HG02981 (cell line): ENCODE data around the gene ARFGEF3.

Source experiments
- ATAC-seq: cut with Tn5 transposase; IDR thresholded peaks from one replicate; pipeline ENCODE4 v1.9.1; 2021; ENCODE audit warnings: mild to moderate bottlenecking, moderate library complexity; ENCODE audit not compliant: unreplicated experiment

Gene ARFGEF3

DNA sequence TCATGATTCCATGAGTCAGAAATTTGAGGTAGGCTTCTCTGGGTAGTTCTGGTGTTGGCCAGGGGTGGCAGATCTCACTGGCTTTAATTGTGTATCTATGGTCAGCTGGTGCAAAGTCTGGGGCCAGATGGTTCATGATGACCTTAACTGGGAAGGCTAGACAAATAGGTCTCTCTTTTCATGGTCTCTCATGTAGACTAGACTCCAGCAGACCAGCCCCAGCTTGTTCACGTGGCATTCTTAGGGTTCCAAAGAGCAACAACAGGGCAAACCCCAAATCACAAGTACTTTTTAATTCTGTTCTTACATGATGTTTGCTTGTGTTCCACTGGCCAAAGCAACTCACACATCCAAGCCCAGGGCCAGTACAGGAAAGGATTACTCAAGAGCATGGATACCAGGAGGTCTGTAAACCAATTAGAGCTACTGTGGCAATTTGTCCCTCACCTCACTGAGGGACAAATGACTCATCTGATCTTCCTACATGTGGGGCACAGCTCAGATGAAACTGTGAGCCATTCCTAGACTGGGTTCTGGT is 136.1 kb downstream of the ARFGEF3 start:
- ATAC-seq = no peak

DNA sequence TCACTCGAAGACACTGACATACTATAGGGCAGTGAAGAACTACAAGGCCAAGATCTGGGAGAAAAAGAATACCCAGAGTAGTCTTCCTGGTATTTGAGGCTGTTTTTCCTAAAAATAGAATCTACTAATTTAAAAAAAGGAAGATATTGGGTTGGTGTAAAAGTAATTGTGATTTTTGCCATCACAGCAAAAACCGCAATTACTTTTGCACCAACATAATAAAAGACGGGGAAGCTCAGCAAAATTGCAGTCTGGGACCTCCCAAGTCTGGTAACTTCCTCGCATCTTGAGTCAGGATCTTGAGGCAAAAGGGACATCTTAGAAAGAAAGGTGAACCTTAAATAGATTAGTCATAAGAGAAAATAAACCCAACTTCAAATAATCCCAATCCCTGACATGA is 138.7 kb downstream of the ARFGEF3 start:
- no peak for ATAC-seq

DNA sequence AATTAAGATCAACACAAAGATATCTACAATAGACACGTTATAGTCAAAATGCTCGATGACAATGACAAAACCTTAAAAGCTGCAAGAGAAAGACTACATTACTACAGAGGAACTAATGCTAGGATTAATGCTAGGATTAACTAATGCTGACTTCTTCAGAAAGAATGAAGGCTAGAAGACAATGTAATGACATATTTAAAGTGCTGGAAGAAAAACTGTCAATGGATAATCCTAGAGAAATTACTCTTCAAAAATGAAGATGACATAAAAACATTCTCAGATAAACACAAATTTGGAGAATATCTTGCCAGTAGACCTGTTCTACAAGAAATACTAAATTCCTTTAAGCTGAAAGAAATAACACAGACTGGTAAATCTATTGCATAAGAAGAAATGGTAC is 140.8 kb downstream of the ARFGEF3 start:
- no peak for ATAC-seq

DNA sequence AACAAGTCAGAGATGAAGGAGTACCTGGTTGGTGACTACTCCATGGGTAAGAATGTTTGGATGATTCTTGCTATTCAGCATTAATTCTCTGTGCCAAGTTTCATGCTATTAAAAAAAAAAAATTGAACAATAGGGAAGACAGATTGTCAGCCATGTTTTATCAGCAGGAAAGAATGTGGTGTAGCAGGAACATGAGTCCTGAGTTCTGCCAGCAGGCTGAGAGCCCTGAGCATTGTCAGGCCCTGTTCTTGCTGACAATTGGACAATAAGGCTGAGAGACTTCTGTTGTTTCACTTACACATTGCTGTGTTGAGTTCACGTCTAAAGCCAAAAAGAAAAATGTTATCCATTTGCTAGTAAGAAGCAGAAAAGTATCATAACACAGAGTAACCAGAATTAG is 145.6 kb downstream of the ARFGEF3 start:
- no peak for ATAC-seq

DNA sequence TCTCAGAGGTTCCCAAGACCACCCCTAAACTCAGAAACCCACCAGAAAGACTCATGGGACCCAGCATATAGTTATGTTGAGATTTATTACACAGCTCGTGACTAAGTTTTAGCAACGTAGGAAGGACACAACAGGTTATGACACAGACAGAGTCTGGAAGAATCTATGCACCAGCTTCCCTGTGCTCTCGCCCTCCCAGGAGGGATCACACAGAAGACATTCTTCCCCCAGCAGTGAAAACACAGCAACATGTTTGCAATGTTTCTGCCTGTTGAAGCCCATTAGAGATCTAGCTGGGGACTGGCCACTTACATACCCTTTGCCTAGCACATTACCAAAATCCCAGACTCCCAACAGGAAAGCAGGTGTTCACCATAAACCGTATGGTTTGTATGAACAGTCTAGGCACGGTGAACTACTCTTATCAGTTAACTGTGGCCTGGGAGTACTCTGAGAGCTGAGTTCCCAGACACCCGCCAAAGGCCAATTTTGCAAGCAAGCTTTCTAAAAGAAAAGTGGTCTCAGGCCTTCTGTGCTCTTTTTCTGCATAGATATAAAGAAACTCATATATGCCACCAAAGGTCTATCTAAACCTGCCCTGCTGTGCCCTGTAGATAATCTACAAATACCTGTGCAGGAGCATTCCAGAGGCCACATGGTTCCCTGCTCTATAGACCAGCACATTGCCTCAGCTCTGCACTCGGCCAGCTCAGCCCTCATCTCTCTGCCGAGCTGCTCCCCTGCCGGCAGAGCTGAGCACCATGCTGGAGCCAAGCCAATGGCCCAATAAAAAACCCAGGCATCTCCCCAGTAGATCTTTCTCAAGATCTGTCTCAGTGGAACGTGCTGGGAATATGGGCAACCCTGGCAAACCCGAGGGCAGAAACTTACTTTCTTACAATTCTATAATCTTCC is 146.3 kb downstream of the ARFGEF3 start:
- no peak for ATAC-seq

DNA sequence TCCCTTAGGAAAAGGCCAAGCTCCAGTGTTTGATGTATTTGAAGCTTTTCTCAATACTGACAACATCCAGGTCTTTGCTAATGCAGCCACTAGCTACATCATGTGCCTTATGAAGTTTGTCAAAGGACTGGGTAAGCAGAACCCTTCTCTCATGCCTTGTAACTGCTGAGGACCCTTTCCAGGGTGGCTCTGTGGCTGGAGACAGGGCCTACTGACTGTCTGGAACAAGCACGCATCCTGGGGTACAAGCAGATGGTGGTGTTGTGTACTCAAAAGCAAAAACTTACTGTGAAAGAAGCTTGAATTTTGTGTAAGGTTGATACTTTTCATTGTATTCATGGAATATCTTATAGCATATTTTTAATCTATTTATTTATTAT is 147.0 kb downstream of the ARFGEF3 start:
- ATAC-seq = no peak

DNA sequence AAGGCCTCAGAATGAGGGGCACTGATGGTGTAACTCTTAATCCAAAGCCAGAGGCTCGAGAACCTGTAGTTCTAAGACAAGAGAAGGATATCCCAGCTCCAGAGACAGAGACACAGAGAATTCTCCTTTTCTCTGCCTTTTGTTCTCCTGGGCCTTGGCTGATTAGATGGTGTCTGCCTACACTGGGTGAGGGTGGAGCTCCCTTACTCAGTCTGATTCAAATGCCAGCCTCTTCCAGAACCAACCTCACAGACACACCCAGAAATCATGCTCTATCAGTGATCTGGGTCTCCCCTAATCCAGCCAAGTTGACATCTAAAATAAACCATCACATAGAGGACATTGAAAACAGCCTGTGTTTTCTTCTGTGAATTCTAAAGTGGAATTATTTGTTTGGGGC is 148.0 kb downstream of the ARFGEF3 start:
- ATAC-seq = no peak

DNA sequence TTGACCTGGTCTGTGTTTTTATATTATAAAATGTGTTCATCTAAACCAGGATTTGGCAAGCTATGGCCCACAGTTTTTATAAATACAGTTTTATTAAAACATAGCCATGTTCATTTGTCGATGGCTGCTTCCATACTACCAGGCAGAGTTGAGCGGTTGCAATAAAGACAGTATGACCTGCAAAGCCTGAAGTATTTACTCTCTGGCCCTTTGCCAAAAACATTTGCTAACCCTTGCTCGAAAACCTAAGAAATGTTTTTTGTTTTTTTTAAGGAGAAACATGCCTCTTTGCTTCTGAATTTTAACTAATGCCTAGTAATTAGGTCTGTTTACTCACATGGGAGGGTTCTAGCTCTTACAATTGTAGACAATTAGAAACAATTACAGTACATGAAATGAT is 148.6 kb downstream of the ARFGEF3 start:
- no peak for ATAC-seq

DNA sequence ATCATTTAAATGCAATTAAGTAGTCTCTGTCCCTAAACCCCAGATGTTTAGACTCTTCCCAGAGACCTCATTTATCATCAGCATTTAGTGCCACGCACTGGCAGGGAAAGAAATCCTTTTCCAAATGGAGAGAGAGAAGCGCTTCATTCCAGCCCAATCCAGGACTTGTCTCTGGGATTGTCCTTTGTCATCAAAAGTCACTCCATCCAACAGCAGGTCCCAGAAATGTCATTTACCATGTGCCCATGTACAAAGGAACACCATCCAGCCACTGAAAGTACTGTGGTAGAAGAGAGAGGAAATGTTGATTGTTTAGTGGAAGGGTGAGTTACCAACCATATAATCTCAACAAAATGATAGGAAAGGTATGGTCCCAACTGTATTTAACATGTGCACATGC is 149.1 kb downstream of the ARFGEF3 start:
- ATAC-seq = no peak

DNA sequence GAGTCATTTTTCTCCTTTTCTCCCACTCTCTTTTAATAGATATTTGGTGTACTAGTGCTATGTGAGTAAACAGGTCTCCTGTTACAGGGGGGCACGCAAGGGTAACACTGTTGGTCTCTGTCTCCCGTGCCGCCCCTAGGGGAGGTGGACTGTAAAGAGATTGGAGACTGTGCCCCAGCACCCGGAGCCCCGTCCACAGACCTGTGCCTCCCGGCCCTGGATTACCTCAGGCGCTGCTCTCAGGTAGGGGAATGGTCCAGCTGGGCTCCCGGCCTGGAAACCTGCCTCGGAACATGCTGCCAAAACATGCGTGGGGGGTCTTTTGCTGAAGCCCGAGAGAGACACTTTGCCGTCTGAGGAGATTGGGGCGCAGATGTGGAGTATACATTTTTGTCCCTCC is 149.5 kb downstream of the ARFGEF3 start:
- no peak for ATAC-seq

DNA sequence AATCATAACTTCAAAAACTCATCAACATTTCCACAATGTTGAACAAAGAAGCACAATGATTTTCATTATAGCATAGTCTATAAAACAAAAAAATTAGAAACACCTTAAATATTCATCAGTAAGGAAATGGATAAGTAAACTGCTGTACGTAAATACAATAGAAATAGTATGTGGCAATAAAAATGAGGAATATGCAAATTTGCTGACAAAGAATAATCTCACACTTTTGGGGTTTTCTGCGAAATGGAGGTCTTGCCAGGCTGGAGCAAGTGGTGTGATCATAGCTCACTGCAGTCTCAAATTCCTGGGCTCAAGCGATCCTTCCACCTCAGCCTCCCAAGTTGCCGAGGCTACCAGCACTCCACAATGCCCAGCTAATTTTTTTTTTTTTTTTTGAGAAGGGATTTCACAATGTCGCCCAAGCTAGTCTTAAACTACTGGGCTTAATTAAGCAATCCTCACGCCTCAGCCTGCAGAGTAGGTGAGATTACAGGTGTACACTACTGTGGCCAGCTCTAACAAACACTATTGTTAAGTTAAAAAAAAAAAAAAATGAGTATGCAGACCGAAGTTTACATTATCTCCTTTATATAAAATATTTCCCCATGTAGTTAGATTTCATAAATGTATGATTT is 157.1 kb downstream of the ARFGEF3 start:
- ATAC-seq = no peak

DNA sequence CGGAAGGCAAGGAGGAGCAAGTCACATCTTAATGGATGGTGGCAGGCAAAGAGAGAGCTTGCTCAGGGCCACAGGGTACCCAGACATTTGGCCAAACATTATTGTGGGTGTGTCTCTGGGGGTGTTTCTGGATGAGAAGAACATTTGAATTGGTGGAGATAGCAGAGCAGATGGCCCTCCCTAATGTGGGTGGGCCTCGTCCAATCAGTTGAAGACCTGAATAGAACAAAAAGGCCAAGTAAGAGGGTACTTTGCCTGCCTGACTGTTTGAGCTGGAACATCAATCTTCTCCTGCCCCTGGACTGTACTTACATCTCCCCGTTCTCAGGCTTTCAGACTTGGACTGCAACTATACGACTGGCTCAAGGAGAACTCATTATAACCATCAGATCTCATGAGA is 160.2 kb downstream of the ARFGEF3 start:
- ATAC-seq = no peak

DNA sequence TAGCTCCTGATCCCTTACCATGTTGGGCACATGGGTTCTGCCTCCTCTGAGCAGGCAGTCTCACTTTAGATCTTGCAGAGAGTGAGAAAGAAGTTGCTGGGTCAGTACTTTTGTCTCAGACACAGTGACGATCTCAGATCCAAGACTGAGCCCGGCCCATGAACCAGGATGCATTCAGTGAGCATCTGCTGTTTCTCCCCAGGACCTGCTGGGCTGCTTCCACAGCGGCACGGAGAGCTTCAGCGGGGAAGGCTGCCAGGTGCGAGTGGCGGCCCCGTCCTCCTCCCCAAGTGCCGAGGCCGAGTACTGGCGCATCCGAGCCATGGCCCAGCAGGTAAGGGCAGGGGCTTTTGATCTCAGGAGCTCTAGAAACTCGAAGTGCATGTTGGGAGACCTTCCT is 162.1 kb downstream of the ARFGEF3 start:
- no peak for ATAC-seq

DNA sequence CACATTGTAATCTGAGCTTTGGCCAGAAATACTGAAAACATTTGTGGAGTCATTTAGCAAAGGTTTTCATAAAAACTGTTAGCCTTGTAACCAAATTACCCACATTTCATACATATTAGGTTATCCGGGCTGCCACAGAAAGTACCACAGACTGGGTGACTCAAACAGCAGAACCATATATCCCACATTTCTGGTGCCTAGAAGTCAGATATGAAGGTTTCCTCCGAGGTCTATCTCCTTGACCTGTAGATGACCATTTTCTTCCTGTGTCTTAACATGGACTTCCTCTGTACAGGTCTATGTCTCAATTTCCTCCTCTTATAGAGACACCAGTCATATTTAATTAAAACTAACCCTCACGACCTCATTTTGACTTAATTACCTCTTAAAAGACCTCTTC is 166.5 kb downstream of the ARFGEF3 start:
- no peak for ATAC-seq

DNA sequence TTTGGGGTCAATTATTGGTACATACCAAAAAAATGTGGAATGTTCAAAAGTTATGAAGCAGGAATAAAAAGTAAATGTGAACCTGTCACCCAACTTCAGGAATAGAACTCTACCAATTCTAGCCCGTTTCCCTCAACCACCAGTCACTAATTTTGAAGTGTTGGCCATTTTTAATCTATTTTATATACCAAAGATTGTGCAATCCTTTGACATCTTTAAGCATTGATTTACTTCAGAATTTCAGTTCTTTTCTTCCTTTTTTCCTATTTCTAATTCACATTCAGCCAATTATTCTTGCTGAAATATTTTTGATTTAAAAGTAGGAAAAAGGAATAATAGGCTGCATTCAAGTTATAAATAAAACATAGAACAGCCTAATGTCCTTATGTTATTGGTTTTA is 169.0 kb downstream of the ARFGEF3 start:
- no peak for ATAC-seq

DNA sequence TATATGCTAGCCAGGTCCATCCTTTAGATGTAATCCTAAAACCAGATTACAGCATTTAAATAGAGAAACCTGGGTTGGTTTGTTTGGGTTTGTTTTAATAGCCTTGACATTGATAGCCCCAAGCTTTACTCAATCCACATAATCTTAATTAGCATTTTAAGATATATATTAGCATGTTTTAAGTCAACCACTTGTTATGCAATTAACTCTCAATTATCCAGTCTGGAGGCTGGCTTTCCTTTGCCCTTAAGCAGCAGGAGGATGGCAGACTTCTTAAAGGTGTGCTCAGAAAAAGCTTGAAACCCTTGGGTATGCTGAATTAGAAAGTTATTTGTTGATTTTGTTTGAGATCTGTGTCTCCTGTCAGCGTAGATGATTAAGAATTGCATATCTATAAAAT is 169.7 kb downstream of the ARFGEF3 start:
- no peak for ATAC-seq

DNA sequence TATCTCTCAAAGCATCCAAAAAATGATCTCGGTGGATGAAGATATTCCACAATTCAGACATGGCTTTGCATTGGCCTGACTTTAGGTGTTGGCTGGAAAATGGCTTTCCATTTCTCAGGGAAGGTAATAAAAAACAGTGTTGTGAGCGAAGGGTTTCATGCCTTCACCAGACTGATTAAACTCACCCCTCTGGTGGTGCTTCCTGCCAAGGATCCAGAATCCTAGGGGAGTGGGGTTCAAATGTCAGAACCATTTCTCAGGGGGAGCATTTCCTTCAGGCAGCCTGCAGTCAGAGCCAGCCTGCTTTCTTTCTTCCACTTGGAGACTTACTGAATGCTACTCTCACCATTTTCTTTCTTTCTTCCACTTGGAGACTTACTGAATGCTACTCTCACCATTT is 170.2 kb downstream of the ARFGEF3 start:
- ATAC-seq = no peak

DNA sequence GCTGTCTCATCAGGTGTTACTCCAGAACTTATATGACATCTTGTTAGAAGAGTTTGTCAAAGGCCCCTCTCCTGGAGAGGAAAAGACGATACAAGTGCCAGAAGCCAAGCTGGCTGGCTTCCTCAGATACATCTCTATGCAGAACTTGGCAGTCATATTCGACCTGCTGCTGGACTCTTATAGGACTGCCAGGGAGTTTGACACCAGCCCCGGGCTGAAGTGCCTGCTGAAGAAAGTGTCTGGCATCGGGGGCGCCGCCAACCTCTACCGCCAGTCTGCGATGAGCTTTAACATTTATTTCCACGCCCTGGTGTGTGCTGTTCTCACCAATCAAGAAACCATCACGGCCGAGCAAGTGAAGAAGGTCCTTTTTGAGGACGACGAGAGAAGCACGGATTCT is 172.3 kb downstream of the ARFGEF3 start:
- no peak for ATAC-seq

DNA sequence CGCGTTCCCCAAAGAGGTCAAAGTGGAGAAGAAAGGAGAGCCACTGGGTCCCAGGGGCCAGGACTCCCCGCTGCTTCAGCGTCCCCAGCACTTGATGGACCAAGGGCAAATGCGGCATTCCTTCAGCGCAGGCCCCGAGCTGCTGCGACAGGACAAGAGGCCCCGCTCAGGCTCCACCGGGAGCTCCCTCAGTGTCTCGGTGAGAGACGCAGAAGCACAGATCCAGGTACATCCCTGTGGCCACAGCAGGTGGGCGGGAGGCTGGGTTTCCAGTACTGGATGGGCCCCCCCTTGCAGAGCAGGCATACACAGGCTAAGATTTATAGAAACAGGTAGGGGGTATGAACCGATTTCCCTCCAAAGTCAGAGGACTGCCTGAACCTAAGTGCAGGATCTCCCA is 173.2 kb downstream of the ARFGEF3 start:
- no peak for ATAC-seq

DNA sequence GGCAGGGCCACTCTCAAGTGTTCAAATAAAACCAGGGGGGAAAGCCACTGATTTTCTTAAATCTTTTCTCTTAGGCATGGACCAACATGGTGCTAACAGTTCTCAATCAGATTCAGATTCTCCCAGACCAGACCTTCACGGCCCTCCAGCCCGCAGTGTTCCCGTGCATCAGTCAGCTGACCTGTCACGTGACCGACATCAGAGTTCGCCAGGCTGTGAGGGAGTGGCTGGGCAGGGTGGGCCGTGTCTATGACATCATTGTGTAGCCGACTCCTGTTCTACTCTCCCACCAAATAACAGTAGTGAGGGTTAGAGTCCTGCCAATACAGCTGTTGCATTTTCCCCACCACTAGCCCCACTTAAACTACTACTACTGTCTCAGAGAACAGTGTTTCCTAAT is 174.5 kb downstream of the ARFGEF3 start:
- ATAC-seq = no peak

DNA sequence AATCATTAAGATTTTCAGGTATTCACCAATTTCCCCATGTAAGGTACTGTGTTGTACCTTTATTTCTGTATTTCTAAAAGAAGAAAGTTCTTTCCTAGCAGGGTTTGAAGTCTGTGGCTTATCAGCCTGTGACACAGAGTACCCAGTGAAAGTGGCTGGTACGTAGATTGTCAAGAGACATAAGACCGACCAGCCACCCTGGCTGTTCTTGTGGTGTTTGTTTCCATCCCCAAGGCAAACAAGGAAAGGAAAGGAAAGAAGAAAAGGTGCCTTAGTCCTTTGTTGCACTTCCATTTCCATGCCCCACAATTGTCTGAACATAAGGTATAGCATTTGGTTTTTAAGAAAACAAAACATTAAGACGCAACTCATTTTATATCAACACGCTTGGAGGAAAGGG is 175.3 kb downstream of the ARFGEF3 start:
- no peak for ATAC-seq

DNA sequence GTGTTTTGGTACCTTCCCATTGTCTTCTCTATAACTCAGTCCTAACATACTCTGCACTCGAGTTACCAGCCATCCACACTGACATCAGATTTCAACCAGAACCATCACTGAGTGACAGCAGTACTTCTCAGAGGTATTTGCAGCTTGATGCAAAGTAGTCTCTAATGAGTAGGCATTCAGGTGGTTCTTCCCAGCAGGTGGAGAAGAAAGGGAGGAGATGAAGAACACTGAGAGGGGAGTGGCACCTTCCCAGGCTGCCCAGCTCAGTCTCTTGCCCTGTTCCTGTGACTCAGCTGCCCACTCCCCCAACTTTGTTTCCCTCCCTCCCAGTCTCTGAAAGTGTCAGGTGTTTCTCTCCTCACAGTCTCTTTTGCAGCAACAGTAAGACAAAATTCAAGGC is 177.3 kb downstream of the ARFGEF3 start:
- no peak for ATAC-seq
